A673 (cell line): ENCODE measurements around the gene SLC38A2. TPM values are rescaled to one million over a fixed set of nuclear protein-coding genes. Genes with fewer than 3 reads are reported as not detected.

Experiments used
- BruUV-seq: library from RNA; stranded (reverse); fragments of 400-500 nt; replicated peaks from 2 replicates; lab custom pipeline; 2021; lab: Mats Ljungman, UMichigan
- CTCF ChIA-PET: fragments of 300-600 bp; sonication (Branson Sonifier 250); formaldehyde crosslinking; loops from one replicate; lab custom pipeline; 2022; ENCODE audit warnings: antibody characterized with exemption; lab: Charles Lee
- POLR2A ChIA-PET: fragments of 300-600 bp; sonication (Branson Sonifier 250); formaldehyde crosslinking; loops from one replicate; lab custom pipeline; 2022; ENCODE audit warnings: antibody characterized with exemption; ENCODE audit not compliant: low non-redundant PET; lab: Charles Lee
- DNase-seq: peaks from one replicate; pipeline ENCODE4 v3.0.0-alpha.2; 2015; ENCODE audit warnings: low spot score
- H3K27ac ChIP-seq: fragments of 200-600 bp; sonication (generic); 2 replicates; pipeline ENCODE4 v1.5.1; 2016; ENCODE audit warnings: mixed run types, low read depth, mild to moderate bottlenecking, mixed read lengths, antibody characterized with exemption, low read length; ENCODE audit not compliant: poor library complexity, severe bottlenecking
- H3K27me3 ChIP-seq: fragments of 200-600 bp; sonication (generic); replicated peaks from 2 replicates; pipeline ENCODE4 v1.6.1; 2017; ENCODE audit warnings: mixed run types, low read depth, mild to moderate bottlenecking, mixed read lengths, antibody characterized with exemption, low read length; ENCODE audit not compliant: insufficient read depth, poor library complexity
- H3K36me3 ChIP-seq: fragments of 200-600 bp; sonication (generic); 2 replicates; pipeline ENCODE4 v1.6.1; 2016; ENCODE audit warnings: mixed run types, mild to moderate bottlenecking, mixed read lengths, antibody characterized with exemption, low read length; ENCODE audit not compliant: insufficient read depth, poor library complexity, severe bottlenecking
- H3K4me1 ChIP-seq: fragments of 200-600 bp; sonication (generic); 2 replicates; pipeline ENCODE4 v1.6.1; 2017; ENCODE audit warnings: mixed run types, mild to moderate bottlenecking, mixed read lengths, antibody characterized with exemption, low read length; ENCODE audit not compliant: insufficient read depth, poor library complexity, severe bottlenecking
- H3K4me3 ChIP-seq: fragments of 200-600 bp; sonication (generic); 2 replicates; pipeline ENCODE4 v1.5.1; 2016; ENCODE audit warnings: low read depth, mixed run types, mild to moderate bottlenecking, mixed read lengths, low read length; ENCODE audit not compliant: poor library complexity, severe bottlenecking
- H3K9me3 ChIP-seq: fragments of 200-600 bp; sonication (generic); 2 replicates; pipeline ENCODE4 v1.6.1; 2016; ENCODE audit warnings: mixed run types, low read depth, mild to moderate bottlenecking, mixed read lengths, antibody characterized with exemption, low read length; ENCODE audit not compliant: poor library complexity, severe bottlenecking
- EZH2 ChIP-seq: fragments of 200-600 bp; sonication (generic); IDR thresholded peaks from 2 replicates; pipeline ENCODE4 v1.6.1; 2017; ENCODE audit warnings: borderline replicate concordance, low read depth, mild to moderate bottlenecking, mixed read lengths, antibody characterized with exemption, low read length; ENCODE audit not compliant: poor library complexity, severe bottlenecking
- intact Hi-C: fragments of 100-400 bp; cut with micrococcal nuclease; formaldehyde crosslinking; loops from one replicate; pipeline ENCODE4 v1.10.0; 2022; ENCODE audit not compliant: unreplicated experiment
- total RNA-seq: library from RNA; stranded (reverse); gene quantifications from 2 replicates; pipeline ENCODE4 v1.2.3, GENCODE V29; 2021
- TF ChIP-seq, protein P1 (sequence below): fragments of 300-800, 200-600 bp; sonication (generic); conservative IDR thresholded peaks from 2 replicates; pipeline ENCODE4 v1.5.1; 2017; ENCODE audit warnings: low read depth, mild to moderate bottlenecking, antibody characterized with exemption, low read length, moderate library complexity, mixed read lengths

Gene SLC38A2
- total RNA-seq, 1 experiment from 2014 or later, result 440 TPM

DNA sequence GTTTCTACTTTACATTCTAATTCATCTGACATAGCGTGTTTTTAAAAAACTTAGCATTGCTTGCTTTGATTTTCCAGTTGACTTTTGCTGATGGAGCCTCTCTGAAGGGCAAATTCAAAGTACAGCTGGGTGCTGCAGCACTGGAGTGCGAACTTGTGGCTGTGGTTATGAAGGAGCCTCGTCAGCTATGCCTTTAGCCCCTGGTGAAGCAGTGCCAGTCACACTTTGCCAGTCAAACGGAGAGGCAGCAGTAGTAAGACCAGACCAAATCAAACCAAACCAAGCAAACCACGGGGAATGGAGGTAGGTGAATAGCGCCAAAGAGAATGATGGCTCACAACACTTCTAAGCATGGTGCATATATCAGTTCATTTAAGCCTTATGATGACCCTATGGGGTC is 15.1 kb upstream of the SLC38A2 start:
- Histone ChIP-seq H3K4me3 (peak overlapping the region; percentile 23), H3K9me3 (no peaks in the 10 kb centered on the region), H3K27ac (peak overlapping the region; percentile 67), H3K4me1 (peaks cover 80% of the 10 kb centered on the region), H3K36me3 (no peaks in the 10 kb centered on the region), H3K27me3 (no peaks in the 10 kb centered on the region)
- intact Hi-C loops, result loop anchor here (2.0 to 5.0 kb wide), 3 partner anchors 43 to 275 kb away; no protein-coding TSS in a partner anchor
- POLR2A ChIA-PET, result interaction anchor here (0.9 kb wide), 1 partner anchor 161 kb away, joined by 3 read pairs; no protein-coding TSS in a partner anchor
- DNase-seq, result no peak
- TF ChIP-seq, protein P1, sequence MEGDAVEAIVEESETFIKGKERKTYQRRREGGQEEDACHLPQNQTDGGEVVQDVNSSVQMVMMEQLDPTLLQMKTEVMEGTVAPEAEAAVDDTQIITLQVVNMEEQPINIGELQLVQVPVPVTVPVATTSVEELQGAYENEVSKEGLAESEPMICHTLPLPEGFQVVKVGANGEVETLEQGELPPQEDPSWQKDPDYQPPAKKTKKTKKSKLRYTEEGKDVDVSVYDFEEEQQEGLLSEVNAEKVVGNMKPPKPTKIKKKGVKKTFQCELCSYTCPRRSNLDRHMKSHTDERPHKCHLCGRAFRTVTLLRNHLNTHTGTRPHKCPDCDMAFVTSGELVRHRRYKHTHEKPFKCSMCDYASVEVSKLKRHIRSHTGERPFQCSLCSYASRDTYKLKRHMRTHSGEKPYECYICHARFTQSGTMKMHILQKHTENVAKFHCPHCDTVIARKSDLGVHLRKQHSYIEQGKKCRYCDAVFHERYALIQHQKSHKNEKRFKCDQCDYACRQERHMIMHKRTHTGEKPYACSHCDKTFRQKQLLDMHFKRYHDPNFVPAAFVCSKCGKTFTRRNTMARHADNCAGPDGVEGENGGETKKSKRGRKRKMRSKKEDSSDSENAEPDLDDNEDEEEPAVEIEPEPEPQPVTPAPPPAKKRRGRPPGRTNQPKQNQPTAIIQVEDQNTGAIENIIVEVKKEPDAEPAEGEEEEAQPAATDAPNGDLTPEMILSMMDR, result no peak
- no peak for TF ChIP-seq EZH2
- CTCF ChIA-PET, result interaction anchor here (1.5 kb wide), 1 partner anchor 274 kb away, joined by 5 read pairs; no protein-coding TSS in a partner anchor
- BruUV-seq, result no TSS peak

DNA sequence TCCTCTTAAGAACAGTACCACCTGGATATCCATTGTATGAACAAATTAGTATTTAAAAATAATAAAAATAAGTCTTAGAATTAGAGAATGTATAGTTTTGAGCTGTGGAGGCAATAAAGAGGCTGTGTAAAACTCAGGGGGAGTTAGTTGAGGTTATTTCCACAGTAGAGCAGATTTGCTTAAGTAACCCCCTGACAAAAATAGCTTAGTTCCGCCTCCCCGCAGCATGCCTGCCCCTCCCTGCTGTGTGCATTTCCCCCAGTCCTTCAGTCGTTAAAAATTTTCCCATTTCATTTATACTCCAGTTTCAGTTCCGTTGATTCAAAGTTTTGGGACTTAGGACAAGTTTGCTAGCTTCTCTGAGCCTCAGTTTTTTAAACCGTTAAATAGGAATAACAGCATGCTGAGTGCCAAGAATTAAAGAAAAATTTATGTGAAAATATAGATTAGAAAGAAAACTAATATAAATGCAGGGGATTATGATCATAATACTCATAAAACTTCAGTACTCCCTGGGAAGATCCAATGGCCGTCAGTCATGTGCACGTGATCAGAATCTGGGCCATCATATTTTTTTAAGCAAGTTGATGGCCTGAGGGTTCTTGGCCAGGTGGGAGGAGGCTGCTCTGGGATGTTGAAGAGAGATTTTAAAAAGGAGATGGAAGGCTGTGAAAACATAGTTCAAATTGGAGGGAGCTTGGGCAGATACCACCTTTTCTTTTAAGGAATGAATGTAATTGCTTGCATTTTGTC is 14.5 kb upstream of the SLC38A2 start:
- no peaks in the 10 kb centered on the region for H3K27me3 ChIP-seq
- no peaks in the 10 kb centered on the region for H3K9me3 ChIP-seq
- H3K4me3 ChIP-seq, result peak overlapping the region; percentile 23
- H3K4me1 ChIP-seq, result peaks cover 80% of the 10 kb centered on the region
- H3K36me3 ChIP-seq, result no peaks in the 10 kb centered on the region
- intact Hi-C loops, result loop anchor here (2.0 to 5.0 kb wide), 3 partner anchors 44 to 275 kb away; no protein-coding TSS in a partner anchor
- TF ChIP-seq, protein P1, result no peak
- no peak for TF ChIP-seq EZH2
- ChIA-PET POLR2A (interaction anchor here (0.9 kb wide), 1 partner anchor 162 kb away, joined by 3 read pairs; no protein-coding TSS in a partner anchor), CTCF (interaction anchor here (0.5 to 1.5 kb wide), 3 partner anchors 262 to 274 kb away, joined by 3 to 7 read pairs (median 5); no protein-coding TSS in a partner anchor)
- BruUV-seq, result TSS peak; percentile 21
- DNase-seq, result peak; percentile 94
- peak overlapping the region; percentile 67 for H3K27ac ChIP-seq

DNA sequence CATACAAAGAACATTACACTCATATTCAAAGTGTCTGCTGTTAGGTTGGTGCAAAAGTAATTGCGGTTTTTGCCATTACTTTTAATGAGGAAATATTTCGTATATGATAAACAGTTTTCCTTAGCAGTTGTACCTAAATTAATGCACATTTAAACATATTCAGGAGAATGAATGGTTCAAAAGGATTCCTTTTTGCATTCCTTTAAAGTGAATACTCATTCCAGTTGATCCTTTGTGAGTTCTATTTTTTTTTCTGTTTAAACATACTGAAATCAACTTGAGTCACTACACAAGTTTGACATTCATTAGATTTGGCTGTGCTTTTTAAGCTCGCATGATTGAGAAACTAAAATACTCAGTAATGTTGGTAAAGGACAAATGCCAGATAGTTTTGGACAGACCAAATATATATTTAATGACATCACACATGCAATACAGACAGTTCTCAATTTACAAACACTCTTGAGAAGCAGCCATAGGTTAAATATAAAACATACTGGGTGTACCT is 13.8 kb upstream of the SLC38A2 start:
- ChIA-PET CTCF (interaction anchor here (0.5 to 1.5 kb wide), 3 partner anchors 261 to 275 kb away, joined by 3 to 7 read pairs (median 5); no protein-coding TSS in a partner anchor), POLR2A (interaction anchor here (0.9 kb wide), 1 partner anchor 163 kb away, joined by 3 read pairs; no protein-coding TSS in a partner anchor)
- intact Hi-C loops, result loop anchor here (2.0 to 5.0 kb wide), 3 partner anchors 44 to 276 kb away; no protein-coding TSS in a partner anchor
- H3K4me3 ChIP-seq, result peak overlapping the region; percentile 23
- peaks cover 77% of the 10 kb centered on the region for H3K4me1 ChIP-seq
- H3K36me3 ChIP-seq, result no peaks in the 10 kb centered on the region
- peak; percentile 80 for DNase-seq
- no peaks in the 10 kb centered on the region for H3K27me3 ChIP-seq
- peak overlapping the region; percentile 67 for H3K27ac ChIP-seq
- no peaks in the 10 kb centered on the region for H3K9me3 ChIP-seq
- TF ChIP-seq EZH2, result no peak
- TF ChIP-seq, protein P1, result no peak
- BruUV-seq, result no TSS peak
